ENCODE data around the gene TCEAL1.

GRCh38 chrX:103644125-103644524 is 15.3 kb downstream of the TCEAL1 start:
- TF ChIP-seq, protein P1, sequence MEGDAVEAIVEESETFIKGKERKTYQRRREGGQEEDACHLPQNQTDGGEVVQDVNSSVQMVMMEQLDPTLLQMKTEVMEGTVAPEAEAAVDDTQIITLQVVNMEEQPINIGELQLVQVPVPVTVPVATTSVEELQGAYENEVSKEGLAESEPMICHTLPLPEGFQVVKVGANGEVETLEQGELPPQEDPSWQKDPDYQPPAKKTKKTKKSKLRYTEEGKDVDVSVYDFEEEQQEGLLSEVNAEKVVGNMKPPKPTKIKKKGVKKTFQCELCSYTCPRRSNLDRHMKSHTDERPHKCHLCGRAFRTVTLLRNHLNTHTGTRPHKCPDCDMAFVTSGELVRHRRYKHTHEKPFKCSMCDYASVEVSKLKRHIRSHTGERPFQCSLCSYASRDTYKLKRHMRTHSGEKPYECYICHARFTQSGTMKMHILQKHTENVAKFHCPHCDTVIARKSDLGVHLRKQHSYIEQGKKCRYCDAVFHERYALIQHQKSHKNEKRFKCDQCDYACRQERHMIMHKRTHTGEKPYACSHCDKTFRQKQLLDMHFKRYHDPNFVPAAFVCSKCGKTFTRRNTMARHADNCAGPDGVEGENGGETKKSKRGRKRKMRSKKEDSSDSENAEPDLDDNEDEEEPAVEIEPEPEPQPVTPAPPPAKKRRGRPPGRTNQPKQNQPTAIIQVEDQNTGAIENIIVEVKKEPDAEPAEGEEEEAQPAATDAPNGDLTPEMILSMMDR (conservative IDR thresholded peaks at IDR 0.05), result no peak
- no peak for TF ChIP-seq ZFX (IDR thresholded peaks at IDR 0.05)

Measured in C4-2B (cell line).